H1 (cell line): ENCODE results near the gene USP3. TPM values are rescaled to one million over a fixed set of nuclear protein-coding genes. Genes with fewer than 3 reads are reported as not detected.

Source experiments
- BCL11A ChIP-seq, 2 experiments: IDR thresholded peaks; one replicate each; pipeline ENCODE4 v1.6.1; 2011; ENCODE audit warnings: low read depth in 2 of 2, low read length in 2 of 2, mild to moderate bottlenecking in 2 of 2
- CHD7 ChIP-seq: fragments of 300-600 bp; sonication (generic); IDR thresholded peaks from 2 replicates; pipeline ENCODE4 v1.7.1; 2012; ENCODE audit warnings: low read length, moderate library complexity, mild to moderate bottlenecking, inconsistent platforms; ENCODE audit not compliant: insufficient replicate concordance
- EGR1 ChIP-seq: IDR thresholded peaks from 2 replicates; pipeline ENCODE4 v1.6.1; 2011; ENCODE audit warnings: low read depth, low read length, borderline replicate concordance
- JUN ChIP-seq: IDR thresholded peaks from 2 replicates; pipeline ENCODE4 v1.6.1; 2011; ENCODE audit warnings: low read depth, mild to moderate bottlenecking, improper control_type of control experiment, low read length
- JUND ChIP-seq: IDR thresholded peaks from 2 replicates; pipeline ENCODE4 v1.6.1; 2011; ENCODE audit warnings: mild to moderate bottlenecking, improper control_type of control experiment, low read length
- MAX ChIP-seq: IDR thresholded peaks from 2 replicates; pipeline ENCODE4 v1.6.1; 2012; ENCODE audit warnings: inconsistent platforms
- POU5F1 ChIP-seq: IDR thresholded peaks from 2 replicates; pipeline ENCODE4 v1.6.1; 2011; ENCODE audit warnings: low read depth, mild to moderate bottlenecking, low read length, moderate library complexity
- SIN3A ChIP-seq, 2 experiments: IDR thresholded peaks in 1 of 2; conservative IDR thresholded peaks in 1 of 2; 2 replicates each; pipeline ENCODE4 v1.6.1; 2011 to 2012; ENCODE audit warnings: low read length in 2 of 2, improper control_type of control experiment in 1 of 2, low read depth in 1 of 2, mild to moderate bottlenecking in 1 of 2
- TAF7 ChIP-seq: optimal IDR thresholded peaks from 2 replicates; pipeline ENCODE3; 2011; ENCODE audit warnings: low read depth, mild to moderate bottlenecking, inconsistent platforms, low read length, moderate library complexity, borderline replicate concordance
- ZNF274 ChIP-seq: IDR thresholded peaks from 2 replicates; pipeline ENCODE4 v1.7.0; 2012; ENCODE audit warnings: low read length, borderline replicate concordance; ENCODE audit errors: extremely low read depth
- polyA plus RNA-seq, 7 experiments: library from polyadenylated mRNA; depleted of rRNA in 3 of 7; stranded (reverse) in 5 of 7; unstranded in 2 of 7; fragments of >200 nt in 5 of 7; fragments of 200-250 nt in 2 of 7; gene quantifications; 1 replicate in 5 of 7; 2 replicates in 1 of 7; 4 replicates in 1 of 7; pipeline versions ENCODE4 v1.2.1 to v1.2.3, GENCODE V29; 2011 to 2013; ENCODE audit warnings: missing spikeins in 2 of 7, mixed read lengths in 2 of 7
- total RNA-seq: library from RNA; stranded (reverse); fragmentation: NEBNext Ultra II Directional; extraction: Animal tissue kit (Norgen Biotek cat#: 25700); gene quantifications from 2 replicates; pipeline ENCODE4 v1.2.1, GENCODE V29; 2021

USP3 gene
- total and polyA plus RNA-seq, 2 of the 8 experiments (the other 6 are each of a cell fraction or from before 2014, with no cell fraction given): 15.5 to 16.2 TPM

- TF ChIP-seq CHD7 (no peak), JUN (no peak), SIN3A (conservative IDR thresholded peaks at IDR 0.05 in 1 of 2, IDR thresholded peaks at IDR 0.05 in 1 of 2; ENCODE audit: low read depth in 1 of 2, low read length in 2 of 2) (no peak), EGR1 (no peak), POU5F1 (no peak), TAF7 (no peak), BCL11A (IDR thresholded peaks at IDR 0.05; ENCODE audit: low read depth in 2 of 2, low read length in 2 of 2) (no peak), ZNF274 (no peak), MAX (no peak), JUND (no peak)
Observed at GRCh38 chr15:63572749-63573464, 68.5 kb downstream of the USP3 start (continued).
